Measurements from ENCODE around the gene HSPB6.
"Not testable (repeated sequence)": the region's sequence is repeated elsewhere in the genome, so short reads cannot be mapped to it uniquely, and the experiment has no call there.

HSPB6 gene

GRCh38 chr19:35756377-35757230, at the start of gene HSPB6:
Gene HSPB6, minus strand, starts transcription at chr19:35757029. Its CDS starts 21 bp downstream, at chr19:35757008.
- DNase-seq, result peak; percentile 47

GRCh38 chr19:35806597-35806996, 49.8 kb upstream of the HSPB6 start:
- DNase-seq, result no peak

GRCh38 chr19:35805526-35806102, 48.8 kb upstream of the HSPB6 start:
- peak; percentile 83 for DNase-seq

- DNase-seq, result no peak
Measured at GRCh38 chr19:35801828-35802227, 45.0 kb upstream of the HSPB6 start.

- DNase-seq, result no peak
Measured at GRCh38 chr19:35797663-35798062, 40.8 kb upstream of the HSPB6 start.

- DNase-seq, result no peak
Measured at GRCh38 chr19:35796645-35797542, 40.1 kb upstream of the HSPB6 start.

- not testable (repeated sequence) for DNase-seq
Measured at GRCh38 chr19:35795564-35795963, 38.7 kb upstream of the HSPB6 start.

GRCh38 chr19:35793381-35794165, 36.7 kb upstream of the HSPB6 start:
- DNase-seq, result no peak

GRCh38 chr19:35792888-35793287, 36.1 kb upstream of the HSPB6 start:
- DNase-seq, result no peak

- no peak for DNase-seq
Measured at GRCh38 chr19:35792312-35792711, 35.5 kb upstream of the HSPB6 start.

GRCh38 chr19:35791814-35792279, 35.0 kb upstream of the HSPB6 start:
- no peak for DNase-seq

GRCh38 chr19:35790981-35791813, 34.4 kb upstream of the HSPB6 start:
- DNase-seq, result no peak

GRCh38 chr19:35789978-35790944, 33.4 kb upstream of the HSPB6 start:
- DNase-seq, result no peak

GRCh38 chr19:35789195-35789977, 32.6 kb upstream of the HSPB6 start:
- DNase-seq, result no peak

- no peak for DNase-seq
Measured at GRCh38 chr19:35788205-35788960, 31.6 kb upstream of the HSPB6 start.

GRCh38 chr19:35787227-35787799, 30.5 kb upstream of the HSPB6 start:
- no peak for DNase-seq

- DNase-seq, result no peak
Measured at GRCh38 chr19:35786299-35787160, 29.7 kb upstream of the HSPB6 start.
